ENCODE measurements around the gene LRRC71.

LRRC71 gene

GRCh38 chr1:156947127-156947526 lies 26.7 kb downstream of the LRRC71 start:
- DNase-seq (no peak), ATAC-seq (no peak)

GRCh38 chr1:156947818-156948525 lies 27.5 kb downstream of the LRRC71 start:
- DNase-seq: no peak
- ATAC-seq: no peak

- no peak for DNase-seq
- no peak for ATAC-seq
Observed at GRCh38 chr1:156948708-156949107, 28.3 kb downstream of the LRRC71 start.

- DNase-seq: no peak
- no peak for ATAC-seq
Observed at GRCh38 chr1:156949127-156949526, 28.7 kb downstream of the LRRC71 start.

GRCh38 chr1:156951371-156951770 lies 30.9 kb downstream of the LRRC71 start:
- DNase-seq (no peak), ATAC-seq (no peak)

- DNase-seq (no peak), ATAC-seq (no peak)
Observed at GRCh38 chr1:156953571-156953970, 33.1 kb downstream of the LRRC71 start.

- no peak for DNase-seq
- ATAC-seq: no peak
Observed at GRCh38 chr1:156956333-156956732, 35.9 kb downstream of the LRRC71 start.

GRCh38 chr1:156957634-156958033 lies 37.2 kb downstream of the LRRC71 start:
- no peak for DNase-seq
- no peak for ATAC-seq

GRCh38 chr1:156958247-156958714 lies 37.8 kb downstream of the LRRC71 start:
- ATAC-seq: no peak
- no peak for DNase-seq

GRCh38 chr1:156959414-156959813 lies 39.0 kb downstream of the LRRC71 start:
- DNase-seq (no peak), ATAC-seq (no peak)

GRCh38 chr1:156959925-156960324 lies 39.5 kb downstream of the LRRC71 start:
- no peak for ATAC-seq
- no peak for DNase-seq

GRCh38 chr1:156961709-156962108 lies 41.3 kb downstream of the LRRC71 start:
- DNase-seq: peak; percentile 39
- ATAC-seq: peak; percentile 65

- peak; percentile 22 for DNase-seq
- ATAC-seq: no peak
Observed at GRCh38 chr1:156963621-156964020, 43.2 kb downstream of the LRRC71 start.

GRCh38 chr1:156964441-156964840 lies 44.0 kb downstream of the LRRC71 start:
- no peak for DNase-seq
- no peak for ATAC-seq

GRCh38 chr1:156969496-156969895 lies 49.1 kb downstream of the LRRC71 start:
- DNase-seq: no peak
- ATAC-seq: no peak

- no peak for ATAC-seq
- DNase-seq: no peak
Observed at GRCh38 chr1:156970017-156970416, 49.6 kb downstream of the LRRC71 start.

GRCh38 chr1:156973417-156973816 lies 53.0 kb downstream of the LRRC71 start:
- DNase-seq: no peak
- no peak for ATAC-seq

GRCh38 chr1:156975084-156975483 lies 54.7 kb downstream of the LRRC71 start:
- DNase-seq (no peak), ATAC-seq (no peak)

GRCh38 chr1:156980551-156980950 lies 60.1 kb downstream of the LRRC71 start:
- DNase-seq (no peak), ATAC-seq (no peak)
